ENCODE measurements around the gene C3AR1.

DNA sequence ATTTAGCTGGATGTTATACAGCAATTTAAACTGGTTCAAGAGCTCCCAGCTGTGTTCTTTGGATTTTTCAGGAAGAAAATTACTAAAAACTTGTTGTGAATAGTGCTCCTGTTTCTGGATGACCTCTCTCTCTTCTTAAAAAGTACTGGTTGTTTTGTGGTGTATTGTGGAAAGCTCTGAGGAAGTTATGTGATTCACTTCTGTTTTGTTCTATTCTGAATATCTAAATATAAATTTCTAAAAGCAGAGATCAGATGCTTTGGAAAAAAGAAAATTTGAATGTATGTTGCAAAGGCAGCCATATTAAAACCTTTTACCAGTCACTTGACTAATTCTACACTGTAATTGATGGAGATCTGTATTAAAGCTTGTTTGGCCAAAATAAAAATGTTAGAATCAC is 3.4 kb upstream of the C3AR1 start:
- TF ChIP-seq POLR2AphosphoS5 (IDR thresholded peaks at IDR 0.05; ENCODE audit: low read depth, low read length): no peak
- TF ChIP-seq CTCF (CRISPR knock-in tag; IDR thresholded peaks at IDR 0.05): no peak
- TF ChIP-seq KAT7 (CRISPR knock-in tag; IDR thresholded peaks at IDR 0.05; ENCODE audit: borderline replicate concordance): no peak
- TF ChIP-seq SMC3 (IDR thresholded peaks at IDR 0.05; ENCODE audit: low read length): no peak
- TF ChIP-seq, protein P1, sequence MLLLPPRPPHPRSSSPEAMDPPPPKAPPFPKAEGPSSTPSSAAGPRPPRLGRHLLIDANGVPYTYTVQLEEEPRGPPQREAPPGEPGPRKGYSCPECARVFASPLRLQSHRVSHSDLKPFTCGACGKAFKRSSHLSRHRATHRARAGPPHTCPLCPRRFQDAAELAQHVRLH (CRISPR knock-in tag; IDR thresholded peaks at IDR 0.05; ENCODE audit: borderline replicate concordance, low read depth): no peak
- TF ChIP-seq EZH2 (conservative IDR thresholded peaks at IDR 0.05; ENCODE audit: low read depth, low read length): no peak
- TF ChIP-seq SUZ12 (IDR thresholded peaks at IDR 0.05; ENCODE audit: low read depth, low read length): no peak
- TF ChIP-seq, protein P2, sequence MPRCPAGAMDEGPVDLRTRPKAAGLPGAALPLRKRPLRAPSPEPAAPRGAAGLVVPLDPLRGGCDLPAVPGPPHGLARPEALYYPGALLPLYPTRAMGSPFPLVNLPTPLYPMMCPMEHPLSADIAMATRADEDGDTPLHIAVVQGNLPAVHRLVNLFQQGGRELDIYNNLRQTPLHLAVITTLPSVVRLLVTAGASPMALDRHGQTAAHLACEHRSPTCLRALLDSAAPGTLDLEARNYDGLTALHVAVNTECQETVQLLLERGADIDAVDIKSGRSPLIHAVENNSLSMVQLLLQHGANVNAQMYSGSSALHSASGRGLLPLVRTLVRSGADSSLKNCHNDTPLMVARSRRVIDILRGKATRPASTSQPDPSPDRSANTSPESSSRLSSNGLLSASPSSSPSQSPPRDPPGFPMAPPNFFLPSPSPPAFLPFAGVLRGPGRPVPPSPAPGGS (CRISPR knock-in tag; IDR thresholded peaks at IDR 0.05): no peak
- no peak for TF ChIP-seq CHD2 (IDR thresholded peaks at IDR 0.05; ENCODE audit: low read depth, low read length)
- TF ChIP-seq AFF4 (CRISPR knock-in tag; IDR thresholded peaks at IDR 0.05): no peak
- TF ChIP-seq NFATC3 (CRISPR knock-in tag; IDR thresholded peaks at IDR 0.05): no peak
- TF ChIP-seq TP53 (CRISPR knock-in tag; conservative IDR thresholded peaks at IDR 0.05): no peak
- no peak for TF ChIP-seq MXI1 (IDR thresholded peaks at IDR 0.05; ENCODE audit: borderline replicate concordance, low read depth, low read length)

All from HepG2 (cell line).